ENCODE results near the gene NANOS2. TPM values are rescaled to one million over a fixed set of nuclear protein-coding genes. Genes with fewer than 3 reads are reported as not detected.

NANOS2 gene
- total RNA-seq, 1 experiment from 2014 or later = not detected

DNA sequence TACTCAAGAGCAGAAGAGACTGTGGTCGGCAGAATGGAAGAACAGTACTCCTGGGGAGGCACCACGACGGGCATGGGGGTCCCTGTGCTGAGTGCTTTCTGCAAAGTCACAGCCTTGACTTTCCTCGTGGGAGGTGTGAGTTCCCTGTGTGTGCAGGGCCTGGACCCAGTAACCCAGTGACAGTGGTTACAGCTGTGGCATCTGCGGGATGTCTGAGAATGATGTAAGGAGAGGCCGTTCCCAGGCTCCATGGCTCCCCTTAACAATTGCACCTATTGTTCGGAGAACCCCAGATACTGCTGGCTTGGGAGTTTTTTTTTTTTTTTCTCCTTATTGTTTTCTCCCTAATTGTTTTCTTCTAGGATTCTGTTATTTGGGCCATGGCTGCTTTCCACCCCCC lies 5.1 kb upstream of the NANOS2 start:
- Histone ChIP-seq H3K9me3 (ENCODE audit: low read depth, low read length, poor library complexity, severe bottlenecking) (no peaks in the 10 kb centered on the region), H3K4me3 (ENCODE audit: low read depth, low read length, poor library complexity, severe bottlenecking) (no peak overlapping the region), H3K4me1 (ENCODE audit: insufficient read depth, low read length, poor library complexity, severe bottlenecking) (no peaks in the 10 kb centered on the region), H3K36me3 (ENCODE audit: insufficient read depth, low read length, poor library complexity, severe bottlenecking) (no peaks in the 10 kb centered on the region), H3K27ac (ENCODE audit: low read depth, low read length, poor library complexity, severe bottlenecking) (no peak overlapping the region), H3K27me3 (replicated peaks; ENCODE audit: insufficient read depth, low read depth, low read length, poor library complexity) (peaks cover 24% of the 10 kb centered on the region)
- TF ChIP-seq EZH2 (IDR thresholded peaks at IDR 0.05; ENCODE audit: borderline replicate concordance, low read depth, low read length, poor library complexity, severe bottlenecking) = no peak
- TF ChIP-seq, protein P1, sequence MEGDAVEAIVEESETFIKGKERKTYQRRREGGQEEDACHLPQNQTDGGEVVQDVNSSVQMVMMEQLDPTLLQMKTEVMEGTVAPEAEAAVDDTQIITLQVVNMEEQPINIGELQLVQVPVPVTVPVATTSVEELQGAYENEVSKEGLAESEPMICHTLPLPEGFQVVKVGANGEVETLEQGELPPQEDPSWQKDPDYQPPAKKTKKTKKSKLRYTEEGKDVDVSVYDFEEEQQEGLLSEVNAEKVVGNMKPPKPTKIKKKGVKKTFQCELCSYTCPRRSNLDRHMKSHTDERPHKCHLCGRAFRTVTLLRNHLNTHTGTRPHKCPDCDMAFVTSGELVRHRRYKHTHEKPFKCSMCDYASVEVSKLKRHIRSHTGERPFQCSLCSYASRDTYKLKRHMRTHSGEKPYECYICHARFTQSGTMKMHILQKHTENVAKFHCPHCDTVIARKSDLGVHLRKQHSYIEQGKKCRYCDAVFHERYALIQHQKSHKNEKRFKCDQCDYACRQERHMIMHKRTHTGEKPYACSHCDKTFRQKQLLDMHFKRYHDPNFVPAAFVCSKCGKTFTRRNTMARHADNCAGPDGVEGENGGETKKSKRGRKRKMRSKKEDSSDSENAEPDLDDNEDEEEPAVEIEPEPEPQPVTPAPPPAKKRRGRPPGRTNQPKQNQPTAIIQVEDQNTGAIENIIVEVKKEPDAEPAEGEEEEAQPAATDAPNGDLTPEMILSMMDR (conservative IDR thresholded peaks at IDR 0.05; ENCODE audit: low read depth, low read length) = no peak
- intact Hi-C loops (cut with micrococcal nuclease; ENCODE audit: unreplicated experiment) = no loop called here
- POLR2A ChIA-PET (ENCODE audit: low non-redundant PET) = no interaction called here
- CTCF ChIA-PET = no interaction called here
- DNase-seq (ENCODE audit: low spot score) = no peak
- no TSS peak for BruUV-seq (replicated peaks)

GRCh38 chr19:45918721-45919120 lies 4.1 kb upstream of the NANOS2 start:
- no peak overlapping the region for H3K4me3 ChIP-seq (ENCODE audit: low read depth, low read length, poor library complexity, severe bottlenecking)
- ChIA-PET POLR2A (ENCODE audit: low non-redundant PET) (no interaction called here), CTCF (interaction anchor here (0.6 kb wide), 1 partner anchor 226 kb away, joined by 5 read pairs; the partner anchor contains the start of gene QPCTL)
- no TSS peak for BruUV-seq (replicated peaks)
- no peaks in the 10 kb centered on the region for H3K4me1 ChIP-seq (ENCODE audit: insufficient read depth, low read length, poor library complexity, severe bottlenecking)
- peaks cover 24% of the 10 kb centered on the region for H3K27me3 ChIP-seq (replicated peaks; ENCODE audit: insufficient read depth, low read depth, low read length, poor library complexity)
- intact Hi-C loops (cut with micrococcal nuclease; ENCODE audit: unreplicated experiment) = no loop called here
- no peak for DNase-seq (ENCODE audit: low spot score)
- no peak overlapping the region for H3K27ac ChIP-seq (ENCODE audit: low read depth, low read length, poor library complexity, severe bottlenecking)
- no peak for TF ChIP-seq EZH2 (IDR thresholded peaks at IDR 0.05; ENCODE audit: borderline replicate concordance, low read depth, low read length, poor library complexity, severe bottlenecking)
- H3K36me3 ChIP-seq (ENCODE audit: insufficient read depth, low read length, poor library complexity, severe bottlenecking) = no peaks in the 10 kb centered on the region
- H3K9me3 ChIP-seq (ENCODE audit: low read depth, low read length, poor library complexity, severe bottlenecking) = no peaks in the 10 kb centered on the region

DNA sequence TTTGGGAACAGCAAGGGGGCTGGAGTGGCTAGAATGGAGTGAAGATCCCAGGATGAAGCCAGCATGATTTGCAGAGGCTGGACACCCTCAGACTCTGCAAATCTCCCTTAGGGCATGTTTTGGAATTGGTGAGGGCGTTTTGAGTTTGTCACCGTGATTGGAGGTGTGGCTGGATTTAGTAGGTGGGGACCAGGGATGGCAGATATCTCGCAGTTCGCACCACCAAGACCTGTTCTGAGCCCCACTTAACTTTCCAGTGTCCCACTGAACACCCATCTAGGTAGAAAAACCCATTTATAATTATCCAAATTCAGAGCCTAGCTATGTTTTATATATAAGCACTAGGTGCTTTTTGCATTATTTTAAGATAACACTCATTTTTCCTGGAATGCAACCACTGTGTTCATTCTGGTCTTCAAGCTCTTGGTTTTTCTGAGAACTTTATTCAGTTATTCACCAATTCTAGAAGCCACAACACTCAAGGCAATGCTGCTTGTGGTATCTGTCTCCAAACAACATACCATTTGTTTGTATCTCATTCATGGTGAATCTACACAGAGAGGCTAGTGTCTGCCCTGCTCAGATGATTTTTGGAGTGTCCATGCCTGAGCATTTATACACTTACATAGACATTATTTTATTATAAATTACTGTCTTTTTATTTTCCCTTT lies 3.0 kb upstream of the NANOS2 start:
- ChIA-PET CTCF (interaction anchor here (1.0 kb wide), 1 partner anchor 15 kb away, joined by 3 read pairs; no protein-coding TSS in a partner anchor), POLR2A (ENCODE audit: low non-redundant PET) (no interaction called here)
- TF ChIP-seq, protein P1 (conservative IDR thresholded peaks at IDR 0.05; ENCODE audit: low read depth, low read length) = no peak
- TF ChIP-seq EZH2 (IDR thresholded peaks at IDR 0.05; ENCODE audit: borderline replicate concordance, low read depth, low read length, poor library complexity, severe bottlenecking) = no peak
- H3K4me1 ChIP-seq (ENCODE audit: insufficient read depth, low read length, poor library complexity, severe bottlenecking) = no peaks in the 10 kb centered on the region
- intact Hi-C loops (cut with micrococcal nuclease; ENCODE audit: unreplicated experiment) = no loop called here
- no peak for DNase-seq (ENCODE audit: low spot score)
- no peak overlapping the region for H3K4me3 ChIP-seq (ENCODE audit: low read depth, low read length, poor library complexity, severe bottlenecking)
- no peak overlapping the region for H3K27ac ChIP-seq (ENCODE audit: low read depth, low read length, poor library complexity, severe bottlenecking)
- H3K36me3 ChIP-seq (ENCODE audit: insufficient read depth, low read length, poor library complexity, severe bottlenecking) = no peaks in the 10 kb centered on the region
- BruUV-seq (replicated peaks) = no TSS peak
- H3K9me3 ChIP-seq (ENCODE audit: low read depth, low read length, poor library complexity, severe bottlenecking) = no peaks in the 10 kb centered on the region
- H3K27me3 ChIP-seq (replicated peaks; ENCODE audit: insufficient read depth, low read depth, low read length, poor library complexity) = peaks cover 24% of the 10 kb centered on the region

DNA sequence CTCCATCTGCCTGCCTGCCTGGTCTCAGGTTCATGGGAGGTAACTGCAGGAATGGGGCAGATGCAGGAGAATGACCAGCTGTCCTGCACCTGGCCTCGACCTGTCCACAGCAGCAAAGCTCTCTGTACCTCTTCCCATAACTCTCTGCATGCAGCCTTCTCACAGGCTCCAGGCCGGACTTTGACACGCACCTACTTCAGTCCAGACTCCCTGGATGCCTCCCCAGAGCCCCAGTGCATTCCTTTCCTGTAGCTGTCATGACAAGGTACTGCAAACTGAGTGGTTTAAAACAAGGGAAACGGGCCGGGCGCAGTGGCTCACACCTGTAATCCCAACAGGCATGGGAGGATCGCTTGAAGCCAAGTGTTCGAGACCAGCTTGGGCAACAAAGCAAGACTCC lies 3.3 kb downstream of the NANOS2 start:
- no peak overlapping the region for H3K4me3 ChIP-seq (ENCODE audit: low read depth, low read length, poor library complexity, severe bottlenecking)
- no TSS peak for BruUV-seq (replicated peaks)
- POLR2A ChIA-PET (ENCODE audit: low non-redundant PET) = no interaction called here
- TF ChIP-seq EZH2 (IDR thresholded peaks at IDR 0.05; ENCODE audit: borderline replicate concordance, low read depth, low read length, poor library complexity, severe bottlenecking) = no peak
- H3K27me3 ChIP-seq (replicated peaks; ENCODE audit: insufficient read depth, low read depth, low read length, poor library complexity) = no peaks in the 10 kb centered on the region
- H3K4me1 ChIP-seq (ENCODE audit: insufficient read depth, low read length, poor library complexity, severe bottlenecking) = no peaks in the 10 kb centered on the region
- no peak overlapping the region for H3K27ac ChIP-seq (ENCODE audit: low read depth, low read length, poor library complexity, severe bottlenecking)
- intact Hi-C loops (cut with micrococcal nuclease; ENCODE audit: unreplicated experiment) = no loop called here
- DNase-seq (ENCODE audit: low spot score) = no peak
- H3K9me3 ChIP-seq (ENCODE audit: low read depth, low read length, poor library complexity, severe bottlenecking) = no peaks in the 10 kb centered on the region
- CTCF ChIA-PET = no interaction called here
- H3K36me3 ChIP-seq (ENCODE audit: insufficient read depth, low read length, poor library complexity, severe bottlenecking) = no peaks in the 10 kb centered on the region

Data from A673 (cell line).